ENCODE data around the gene CHIT1.
A peak's percentile ranks its signal among the peaks of the same experiment; 100 is the strongest.

GRCh38 chr1:203199816-203200571 lies 29.5 kb downstream of the CHIT1 start:
- TF ChIP-seq CTCF (IDR thresholded peaks at IDR 0.05 in 4 of 5, conservative IDR thresholded peaks at IDR 0.05 in 1 of 5) = no peak
- TF ChIP-seq POLR2A (IDR thresholded peaks at IDR 0.05) = peak in 1 of 2 donors; percentile 26
